Fibroblast of lung (primary cell): Measurements from ENCODE around the gene PHACTR2. TPM values are rescaled to one million over a fixed set of nuclear protein-coding genes. Genes with fewer than 3 reads are reported as not detected.

Experiments used
- DNase-seq, 2 donors: peaks; one replicate each; pipeline versions ENCODE4 v3.0.0 to v3.0.0-alpha.2; 2010; ENCODE audit warnings: low read depth in 2 of 2
- H2AFZ ChIP-seq: 2 replicates; pipeline ENCODE4 v1.5.1; 2012; ENCODE audit warnings: low read length, control low read depth, inconsistent platforms
- H3K27ac ChIP-seq: 2 replicates; pipeline ENCODE4 v1.5.1; 2011; ENCODE audit warnings: low read length, control low read depth; ENCODE audit not compliant: insufficient read depth
- H3K27me3 ChIP-seq: 2 replicates; pipeline ENCODE4 v1.5.1; 2011; ENCODE audit warnings: mild to moderate bottlenecking, low read length; ENCODE audit not compliant: control insufficient read depth, insufficient read depth
- H3K36me3 ChIP-seq: 2 replicates; pipeline ENCODE4 v1.5.1; 2011; ENCODE audit warnings: low read length; ENCODE audit not compliant: control insufficient read depth, insufficient read depth
- H3K4me1 ChIP-seq: 2 replicates; pipeline ENCODE4 v1.5.1; 2011; ENCODE audit warnings: low read length; ENCODE audit not compliant: control insufficient read depth, insufficient read depth; ENCODE audit errors: extremely low read depth
- H3K4me2 ChIP-seq: 2 replicates; pipeline ENCODE4 v1.5.1; 2011; ENCODE audit warnings: low read length, control low read depth; ENCODE audit not compliant: insufficient read depth; ENCODE audit errors: extremely low read depth
- H3K4me3 ChIP-seq, 4 experiments: fragments of 200-600 bp in 1 of 4; sonication (generic) in 1 of 4; replicated peaks in 1 of 4; 2 replicates each; pipeline ENCODE4 v1.5.1; 2011 to 2016; ENCODE audit warnings: low read length in 4 of 4, low read depth in 3 of 4, mild to moderate bottlenecking in 3 of 4, control low read depth in 2 of 4, inconsistent platforms in 1 of 4, mixed read lengths in 1 of 4; ENCODE audit not compliant: insufficient read depth in 1 of 4; ENCODE audit errors: control extremely low read depth in 1 of 4
- H3K79me2 ChIP-seq: 2 replicates; pipeline ENCODE4 v1.5.1; 2012; ENCODE audit warnings: mild to moderate bottlenecking, low read length, inconsistent platforms; ENCODE audit not compliant: control insufficient read depth, insufficient read depth
- H3K9ac ChIP-seq: 2 replicates; pipeline ENCODE4 v1.5.1; 2011; ENCODE audit warnings: mild to moderate bottlenecking, low read length, control low read depth; ENCODE audit not compliant: insufficient read depth
- H3K9me3 ChIP-seq: 2 replicates; pipeline ENCODE4 v1.5.1; 2012; ENCODE audit warnings: low read depth, low read length; ENCODE audit not compliant: control insufficient read depth, insufficient read depth
- H4K20me1 ChIP-seq: 2 replicates; pipeline ENCODE4 v1.5.1; 2011; ENCODE audit warnings: low read length; ENCODE audit not compliant: control insufficient read depth, insufficient read depth; ENCODE audit errors: extremely low read depth
- CTCF ChIP-seq, 2 donors: IDR thresholded peaks in 1 of 2; conservative IDR thresholded peaks in 1 of 2; 1 replicate in 1 of 2; 2 replicates in 1 of 2; pipeline ENCODE4 v1.5.1; 2011 to 2012; ENCODE audit warnings: low read length in 2 of 2, control low read depth in 1 of 2, inconsistent platforms in 1 of 2, low read depth in 1 of 2, mild to moderate bottlenecking in 1 of 2
- EZH2 ChIP-seq: IDR thresholded peaks from 2 replicates; pipeline ENCODE4 v1.5.1; 2012; ENCODE audit warnings: low read length, control low read depth, mild to moderate bottlenecking; ENCODE audit errors: missing control alignments
- polyA plus RNA-seq, 2 donors: library from polyadenylated mRNA; depleted of rRNA in 1 of 2; stranded (reverse) in 1 of 2; unstranded in 1 of 2; fragments of >200 nt; gene quantifications; 2 replicates each; pipeline ENCODE4 v1.2.1, GENCODE V29; 2011 to 2012; ENCODE audit warnings: missing spikeins in 1 of 2
- total RNA-seq: library from RNA; depleted of rRNA; stranded (reverse); fragments of >200 nt; gene quantifications from 2 replicates; pipeline ENCODE4 v1.2.1, GENCODE V29; 2014

Gene PHACTR2
- total and polyA plus RNA-seq, 2 donors (not counting 1 experiment from before 2014, with no cell fraction given): 40.1 to 55.0 TPM

GRCh38 chr6:143688681-143689080, 10.9 kb downstream of the PHACTR2 start:
- TF ChIP-seq EZH2 (no peak), CTCF (conservative IDR thresholded peaks at IDR 0.05 in 1 of 2, IDR thresholded peaks at IDR 0.05 in 1 of 2; ENCODE audit: low read depth in 1 of 2, low read length in 2 of 2) (no peak)

DNA sequence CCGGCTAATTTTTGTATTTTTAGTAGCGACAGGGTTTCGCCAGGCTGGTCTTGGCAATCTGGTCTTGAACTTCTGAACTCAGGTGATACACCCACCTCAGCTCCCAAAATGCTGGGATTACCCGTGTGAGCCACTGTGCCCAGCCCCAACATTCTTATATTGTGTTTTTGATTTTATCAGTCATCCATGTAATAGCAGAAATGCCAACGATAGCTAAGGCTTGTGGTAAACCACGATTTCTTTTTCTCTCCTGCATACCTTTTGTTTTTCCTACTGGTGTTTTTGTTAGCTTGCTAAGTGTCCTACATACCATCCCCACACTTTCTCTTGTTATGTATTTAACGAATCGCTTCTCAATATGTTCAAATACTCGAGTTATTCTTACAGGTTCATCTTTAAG, 12.1 kb downstream of the PHACTR2 start:
- Histone ChIP-seq H2AFZ (no peak overlapping the region), H3K9me3 (no peaks in the 10 kb centered on the region), H4K20me1 (no peaks in the 10 kb centered on the region), H3K4me3 (no peak overlapping the region), H3K36me3 (peaks cover 2% of the 10 kb centered on the region), H3K27ac (no peak overlapping the region), H3K4me2 (no peak overlapping the region), H3K4me1 (peaks cover 16% of the 10 kb centered on the region), H3K9ac (no peak overlapping the region), H3K79me2 (peaks cover 20% of the 10 kb centered on the region), H3K27me3 (no peaks in the 10 kb centered on the region)
- DNase-seq: peak in 1 of 2 donors; percentile 79
- TF ChIP-seq EZH2 (no peak), CTCF (conservative IDR thresholded peaks at IDR 0.05 in 1 of 2, IDR thresholded peaks at IDR 0.05 in 1 of 2; ENCODE audit: low read depth in 1 of 2, low read length in 2 of 2) (no peak)

More at GRCh38 chr6:143688681-143689080, 10.9 kb downstream of the PHACTR2 start:
- Histone ChIP-seq H3K4me1 (peaks cover 16% of the 10 kb centered on the region), H3K4me2 (no peak overlapping the region), H3K9me3 (no peaks in the 10 kb centered on the region), H3K9ac (no peak overlapping the region), H2AFZ (no peak overlapping the region), H3K36me3 (peaks cover 2% of the 10 kb centered on the region), H3K4me3 (no peak overlapping the region), H3K27ac (no peak overlapping the region), H3K27me3 (no peaks in the 10 kb centered on the region), H4K20me1 (no peaks in the 10 kb centered on the region), H3K79me2 (peaks cover 23% of the 10 kb centered on the region)
- DNase-seq: no peak

- Histone ChIP-seq H2AFZ (no peak overlapping the region), H3K36me3 (peaks cover 2% of the 10 kb centered on the region), H3K4me2 (no peak overlapping the region), H3K27ac (no peak overlapping the region), H3K4me1 (peaks cover 16% of the 10 kb centered on the region), H3K4me3 (no peak overlapping the region), H3K79me2 (peaks cover 20% of the 10 kb centered on the region), H4K20me1 (no peaks in the 10 kb centered on the region), H3K9ac (no peak overlapping the region), H3K27me3 (no peaks in the 10 kb centered on the region), H3K9me3 (no peaks in the 10 kb centered on the region)
- no peak for DNase-seq
- no peak for TF ChIP-seq EZH2
- TF ChIP-seq CTCF (conservative IDR thresholded peaks at IDR 0.05 in 1 of 2, IDR thresholded peaks at IDR 0.05 in 1 of 2; ENCODE audit: low read depth in 1 of 2, low read length in 2 of 2): no peak
Observed at GRCh38 chr6:143691155-143691554, 13.4 kb downstream of the PHACTR2 start.
